ENCODE results near the gene MS4A8. TPM values are rescaled to one million over a fixed set of nuclear protein-coding genes. Genes with fewer than 3 reads are reported as not detected.
A peak's percentile ranks its signal among the peaks of the same experiment; 100 is the strongest.
"Not testable (repeated sequence)": the region's sequence is repeated elsewhere in the genome, so short reads cannot be mapped to it uniquely, and the experiment has no call there.

Gene MS4A8
- total RNA-seq, 1 donor from 2014 or later: not detected

GRCh38 chr11:60754887-60755286 lies 55.5 kb downstream of the MS4A8 start:
- TF ChIP-seq, protein P1, sequence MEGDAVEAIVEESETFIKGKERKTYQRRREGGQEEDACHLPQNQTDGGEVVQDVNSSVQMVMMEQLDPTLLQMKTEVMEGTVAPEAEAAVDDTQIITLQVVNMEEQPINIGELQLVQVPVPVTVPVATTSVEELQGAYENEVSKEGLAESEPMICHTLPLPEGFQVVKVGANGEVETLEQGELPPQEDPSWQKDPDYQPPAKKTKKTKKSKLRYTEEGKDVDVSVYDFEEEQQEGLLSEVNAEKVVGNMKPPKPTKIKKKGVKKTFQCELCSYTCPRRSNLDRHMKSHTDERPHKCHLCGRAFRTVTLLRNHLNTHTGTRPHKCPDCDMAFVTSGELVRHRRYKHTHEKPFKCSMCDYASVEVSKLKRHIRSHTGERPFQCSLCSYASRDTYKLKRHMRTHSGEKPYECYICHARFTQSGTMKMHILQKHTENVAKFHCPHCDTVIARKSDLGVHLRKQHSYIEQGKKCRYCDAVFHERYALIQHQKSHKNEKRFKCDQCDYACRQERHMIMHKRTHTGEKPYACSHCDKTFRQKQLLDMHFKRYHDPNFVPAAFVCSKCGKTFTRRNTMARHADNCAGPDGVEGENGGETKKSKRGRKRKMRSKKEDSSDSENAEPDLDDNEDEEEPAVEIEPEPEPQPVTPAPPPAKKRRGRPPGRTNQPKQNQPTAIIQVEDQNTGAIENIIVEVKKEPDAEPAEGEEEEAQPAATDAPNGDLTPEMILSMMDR (conservative IDR thresholded peaks at IDR 0.05; ENCODE audit: low read depth, low read length): no peak
- H3K4me3 ChIP-seq (ENCODE audit: low read depth, low read length): no peak overlapping the region
- no peak for DNase-seq (ENCODE audit: low read depth)

GRCh38 chr11:60756307-60757032 lies 57.1 kb downstream of the MS4A8 start, which contains the start of gene MS4A15:
Gene MS4A15 (plus strand): TSS chr11:60756867. CDS start chr11:60763734, 6,867 bp downstream.
- no peak within 1 kb of the TSS for H3K4me3 ChIP-seq (ENCODE audit: low read depth, low read length)
- TF ChIP-seq, protein P1 (conservative IDR thresholded peaks at IDR 0.05; ENCODE audit: low read depth, low read length): peak; percentile 50
- no peak for DNase-seq (ENCODE audit: low read depth)

- no peak overlapping the region for H3K4me3 ChIP-seq (ENCODE audit: low read depth, low read length)
- TF ChIP-seq, protein P1 (conservative IDR thresholded peaks at IDR 0.05; ENCODE audit: low read depth, low read length): no peak
- DNase-seq (ENCODE audit: low read depth): no peak
Observed at GRCh38 chr11:60757231-60757800, 57.9 kb downstream of the MS4A8 start.

GRCh38 chr11:60758671-60759070 lies 59.3 kb downstream of the MS4A8 start:
- not testable (repeated sequence) for H3K4me3 ChIP-seq (ENCODE audit: low read depth, low read length); DNase-seq (ENCODE audit: low read depth)

GRCh38 chr11:60759438-60760225 lies 60.2 kb downstream of the MS4A8 start:
- DNase-seq (ENCODE audit: low read depth); H3K4me3 ChIP-seq (ENCODE audit: low read depth, low read length): not testable (repeated sequence)

- TF ChIP-seq, protein P1 (conservative IDR thresholded peaks at IDR 0.05; ENCODE audit: low read depth, low read length): no peak
Observed at GRCh38 chr11:60761436-60762190, 62.2 kb downstream of the MS4A8 start.

GRCh38 chr11:60762851-60763691 lies 63.7 kb downstream of the MS4A8 start:
- TF ChIP-seq, protein P1 (conservative IDR thresholded peaks at IDR 0.05; ENCODE audit: low read depth, low read length): peak; percentile 42
- no peak overlapping the region for H3K4me3 ChIP-seq (ENCODE audit: low read depth, low read length)
- no peak for DNase-seq (ENCODE audit: low read depth)

More at GRCh38 chr11:60761436-60762190, 62.2 kb downstream of the MS4A8 start:
- H3K4me3 ChIP-seq (ENCODE audit: low read depth, low read length): no peak overlapping the region
- DNase-seq (ENCODE audit: low read depth): no peak

Measured in epithelial cell of proximal tubule (primary cell).